ENCODE measurements around the gene LALBA. TPM values are rescaled to one million over a fixed set of nuclear protein-coding genes. Genes with fewer than 3 reads are reported as not detected.

Gene LALBA
- total RNA-seq, 1 experiment from 2014 or later = not detected

GRCh38 chr12:48583728-48584127, 13.9 kb upstream of the LALBA start:
- H3K27me3 ChIP-seq (ENCODE audit: insufficient read depth, low read length) = no peaks in the 10 kb centered on the region
- no peak for DNase-seq
- Mint-ChIP-seq H3K36me3 (ENCODE audit: insufficient read depth in 1 of 3, low read depth in 3 of 3) (peaks cover 0 to 4% (median 3%) of the 10 kb centered on the region in 3 experiments; a peak in 3 of 7 replicates), H3K9me3 (peaks cover 4 to 52% of the 10 kb centered on the region in 2 experiments), H3K27me3 (ENCODE audit: low read depth) (peaks cover 3% of the 10 kb centered on the region; the same call in 1 of the 2 replicates), H3K4me3 (no peak overlapping the region), H3K4me1 (no peaks in the 10 kb centered on the region), H3K27ac (no peak overlapping the region)
- H4K91ac ChIP-seq (ENCODE audit: insufficient read length, low read depth, low read length) = no peak overlapping the region
- no peak overlapping the region for H2BK120ac ChIP-seq (ENCODE audit: low read depth, low read length, poor library complexity, severe bottlenecking)
- no peak overlapping the region for H3K23ac ChIP-seq (ENCODE audit: insufficient read length, low read depth, low read length)
- no peak overlapping the region for H3K4me2 ChIP-seq (ENCODE audit: insufficient read depth, insufficient read length, low read length)
- no peak overlapping the region for H3K18ac ChIP-seq (ENCODE audit: insufficient read length, low read depth, low read length)
- no peak overlapping the region for H3T11ph ChIP-seq (ENCODE audit: low read length)
- H2BK5ac ChIP-seq (ENCODE audit: insufficient read length, low read length) = no peak overlapping the region
- H4K8ac ChIP-seq (replicated peaks; ENCODE audit: insufficient read length, low read depth, low read length) = no peak overlapping the region
- no peak overlapping the region for H3K27ac ChIP-seq (ENCODE audit: insufficient read length, low read depth, low read length)
- no peaks in the 10 kb centered on the region for H3K9me3 ChIP-seq (ENCODE audit: control insufficient read depth, low read depth, low read length)
- H3K79me1 ChIP-seq (ENCODE audit: insufficient read depth, low read depth, low read length, poor library complexity, severe bottlenecking) = no peaks in the 10 kb centered on the region
- no peaks in the 10 kb centered on the region for H3K4me1 ChIP-seq (ENCODE audit: insufficient read depth, low read length)
- no peak overlapping the region for H2BK15ac ChIP-seq (ENCODE audit: low read depth, low read length)
- WGBS (ENCODE audit: extremely low coverage, insufficient read length, low lambda C conversion rate) = no CpG with 5 or more reads among the region's 2 CpGs
- H2BK20ac ChIP-seq (ENCODE audit: low read depth, low read length, poor library complexity, severe bottlenecking) = no peak overlapping the region
- H3K56ac ChIP-seq (ENCODE audit: insufficient read length, low read depth, low read length) = no peak overlapping the region
- H3K79me2 ChIP-seq (ENCODE audit: insufficient read depth, low read length) = no peaks in the 10 kb centered on the region
- no peak overlapping the region for H2AFZ ChIP-seq (ENCODE audit: low read length)
- H3K9ac ChIP-seq (ENCODE audit: extremely low read depth, insufficient read length, low read length) = no peak overlapping the region
- H3K23me2 ChIP-seq (ENCODE audit: insufficient read length, low read depth, low read length, poor library complexity, severe bottlenecking) = no peaks in the 10 kb centered on the region
- no peak overlapping the region for H3K4ac ChIP-seq (ENCODE audit: low read depth, low read length)
- no peak for TF ChIP-seq CTCF (conservative IDR thresholded peaks at IDR 0.05)
- no peak overlapping the region for H3K14ac ChIP-seq (ENCODE audit: insufficient read depth, low read length)
- no peaks in the 10 kb centered on the region for H4K20me1 ChIP-seq (ENCODE audit: control insufficient read depth, insufficient read depth, insufficient read length)
- H4K5ac ChIP-seq (ENCODE audit: insufficient read length, low read depth, low read length) = no peak overlapping the region
- H2BK12ac ChIP-seq (ENCODE audit: insufficient read length, low read depth, low read length) = no peak overlapping the region
- no peak overlapping the region for H2AK5ac ChIP-seq (ENCODE audit: insufficient read length, low read length)

Measured in H9 (cell line).